Lower leg skin (tissue), 3 donors: ENCODE results near the gene CD164L2.

Source experiments
- CTCF ChIP-seq, 3 donors: fragments of 450-650 bp; IDR thresholded peaks; one replicate each; pipeline ENCODE4 v1.5.1; 2016; ENCODE audit warnings: antibody characterized with exemption in 3 of 3, mild to moderate bottlenecking in 3 of 3, moderate library complexity in 2 of 3
- POLR2A ChIP-seq, 2 donors: fragments of 450-650 bp; IDR thresholded peaks; one replicate each; pipeline ENCODE4 v1.6.1; 2016 to 2017; ENCODE audit warnings: antibody characterized with exemption in 2 of 2, mild to moderate bottlenecking in 1 of 2, moderate library complexity in 1 of 2

GRCh38 chr1:27409669-27410068, 26.5 kb upstream of the CD164L2 start:
- TF ChIP-seq CTCF (IDR thresholded peaks at IDR 0.05) (no peak), POLR2A (IDR thresholded peaks at IDR 0.05) (no peak)
